ENCODE measurements around the gene P2RY10. TPM values are rescaled to one million over a fixed set of nuclear protein-coding genes. Genes with fewer than 3 reads are reported as not detected.

Gene P2RY10
- total RNA-seq, 1 experiment from 2014 or later = 1.3 TPM

- Histone ChIP-seq H3K27ac (ENCODE audit: low read length) (no peak overlapping the region), H3K36me3 (ENCODE audit: insufficient read depth, low read length) (no peaks in the 10 kb centered on the region), H2AFZ (ENCODE audit: low read length) (no peak overlapping the region), H3K9me3 (ENCODE audit: low read length) (peaks cover 6% of the 10 kb centered on the region), H3K4me1 (ENCODE audit: low read length) (peaks cover 34% of the 10 kb centered on the region), H3K4me2 (ENCODE audit: low read depth, low read length, poor library complexity, severe bottlenecking) (peak overlapping the region; percentile 25), H3K27me3 (ENCODE audit: low read length) (no peaks in the 10 kb centered on the region), H3K79me2 (ENCODE audit: low read length) (no peaks in the 10 kb centered on the region), H3K9me2 (replicated peaks; ENCODE audit: insufficient read depth, low read length) (no peaks in the 10 kb centered on the region), H3K9ac (ENCODE audit: low read length) (no peak overlapping the region), H4K20me1 (ENCODE audit: insufficient read depth, low read depth, low read length) (no peaks in the 10 kb centered on the region), H3K4me3 (ENCODE audit: low read length) (no peak overlapping the region)
- DNase-seq = peak; percentile 42
These were observed 5.0 kb downstream of the P2RY10 start for GRCh38 chrX:78950009-78950835.

GRCh38 chrX:78957049-78957767 lies 12.0 kb downstream of the P2RY10 start:
- no peak for DNase-seq
- Histone ChIP-seq H4K20me1 (ENCODE audit: insufficient read depth, low read depth, low read length) (no peaks in the 10 kb centered on the region), H3K4me3 (ENCODE audit: low read length) (0 out of 2 replicates have a peak overlapping the region, but pooled peaks have one; percentile 1), H3K9me2 (replicated peaks; ENCODE audit: insufficient read depth, low read length) (no peaks in the 10 kb centered on the region), H2AFZ (ENCODE audit: low read length) (no peak overlapping the region), H3K27me3 (ENCODE audit: low read length) (no peaks in the 10 kb centered on the region), H3K9me3 (ENCODE audit: low read length) (peaks cover 10% of the 10 kb centered on the region), H3K79me2 (ENCODE audit: low read length) (no peaks in the 10 kb centered on the region), H3K4me1 (ENCODE audit: low read length) (peaks cover 7% of the 10 kb centered on the region), H3K36me3 (ENCODE audit: insufficient read depth, low read length) (no peaks in the 10 kb centered on the region), H3K27ac (ENCODE audit: low read length) (no peak overlapping the region), H3K4me2 (ENCODE audit: low read depth, low read length, poor library complexity, severe bottlenecking) (no peak overlapping the region), H3K9ac (ENCODE audit: low read length) (no peak overlapping the region)

- Histone ChIP-seq H4K20me1 (ENCODE audit: insufficient read depth, low read depth, low read length) (no peaks in the 10 kb centered on the region), H3K27me3 (ENCODE audit: low read length) (no peaks in the 10 kb centered on the region), H3K4me1 (ENCODE audit: low read length) (peaks cover 7% of the 10 kb centered on the region), H3K9me2 (replicated peaks; ENCODE audit: insufficient read depth, low read length) (no peaks in the 10 kb centered on the region), H3K4me2 (ENCODE audit: low read depth, low read length, poor library complexity, severe bottlenecking) (no peak overlapping the region), H3K79me2 (ENCODE audit: low read length) (no peaks in the 10 kb centered on the region), H3K9ac (ENCODE audit: low read length) (no peak overlapping the region), H3K4me3 (ENCODE audit: low read length) (0 out of 2 replicates have a peak overlapping the region, but pooled peaks have one; percentile 1), H2AFZ (ENCODE audit: low read length) (no peak overlapping the region), H3K27ac (ENCODE audit: low read length) (no peak overlapping the region), H3K9me3 (ENCODE audit: low read length) (peaks cover 10% of the 10 kb centered on the region), H3K36me3 (ENCODE audit: insufficient read depth, low read length) (no peaks in the 10 kb centered on the region)
- DNase-seq = no peak
These were observed 12.6 kb downstream of the P2RY10 start for GRCh38 chrX:78957768-78958130.

- DNase-seq = no peak
- Histone ChIP-seq H3K36me3 (ENCODE audit: insufficient read depth, low read length) (no peaks in the 10 kb centered on the region), H3K79me2 (ENCODE audit: low read length) (no peaks in the 10 kb centered on the region), H2AFZ (ENCODE audit: low read length) (no peak overlapping the region), H3K27me3 (ENCODE audit: low read length) (no peaks in the 10 kb centered on the region), H3K4me3 (ENCODE audit: low read length) (no peak overlapping the region), H3K27ac (ENCODE audit: low read length) (no peak overlapping the region), H3K4me2 (ENCODE audit: low read depth, low read length, poor library complexity, severe bottlenecking) (no peak overlapping the region), H3K9me3 (ENCODE audit: low read length) (peaks cover 7% of the 10 kb centered on the region), H3K9me2 (replicated peaks; ENCODE audit: insufficient read depth, low read length) (no peaks in the 10 kb centered on the region), H3K4me1 (ENCODE audit: low read length) (peaks cover 7% of the 10 kb centered on the region), H4K20me1 (ENCODE audit: insufficient read depth, low read depth, low read length) (no peaks in the 10 kb centered on the region), H3K9ac (ENCODE audit: low read length) (no peak overlapping the region)
These were observed 13.4 kb downstream of the P2RY10 start for GRCh38 chrX:78958419-78959116.

- Histone ChIP-seq H3K4me2 (ENCODE audit: low read depth, low read length, poor library complexity, severe bottlenecking) (no peak overlapping the region), H3K79me2 (ENCODE audit: low read length) (no peaks in the 10 kb centered on the region), H3K4me3 (ENCODE audit: low read length) (no peak overlapping the region), H3K9me2 (replicated peaks; ENCODE audit: insufficient read depth, low read length) (no peaks in the 10 kb centered on the region), H3K9me3 (ENCODE audit: low read length) (peaks cover 4% of the 10 kb centered on the region), H3K9ac (ENCODE audit: low read length) (no peak overlapping the region), H3K4me1 (ENCODE audit: low read length) (peaks cover 7% of the 10 kb centered on the region), H2AFZ (ENCODE audit: low read length) (no peak overlapping the region), H3K36me3 (ENCODE audit: insufficient read depth, low read length) (no peaks in the 10 kb centered on the region), H4K20me1 (ENCODE audit: insufficient read depth, low read depth, low read length) (no peaks in the 10 kb centered on the region), H3K27ac (ENCODE audit: low read length) (no peak overlapping the region), H3K27me3 (ENCODE audit: low read length) (no peaks in the 10 kb centered on the region)
- DNase-seq = no peak
These were observed 15.7 kb downstream of the P2RY10 start for GRCh38 chrX:78960888-78961287.

GRCh38 chrX:78964598-78964997 lies 19.4 kb downstream of the P2RY10 start:
- no peaks in the 10 kb centered on the region for H3K79me2 ChIP-seq (ENCODE audit: low read length)
- no peaks in the 10 kb centered on the region for H3K4me1 ChIP-seq (ENCODE audit: low read length)
- H3K36me3 ChIP-seq (ENCODE audit: insufficient read depth, low read length) = no peaks in the 10 kb centered on the region
- no peak overlapping the region for H2AFZ ChIP-seq (ENCODE audit: low read length)
- H3K4me3 ChIP-seq (ENCODE audit: low read length) = no peak overlapping the region
- no peak for DNase-seq
- H3K9ac ChIP-seq (ENCODE audit: low read length) = no peak overlapping the region
- no peaks in the 10 kb centered on the region for H4K20me1 ChIP-seq (ENCODE audit: insufficient read depth, low read depth, low read length)
- no peaks in the 10 kb centered on the region for H3K27me3 ChIP-seq (ENCODE audit: low read length)
- peaks cover 5% of the 10 kb centered on the region; the same call in 1 of the 2 replicates for H3K9me3 ChIP-seq (ENCODE audit: low read length)
- H3K4me2 ChIP-seq (ENCODE audit: low read depth, low read length, poor library complexity, severe bottlenecking) = no peak overlapping the region
- no peak overlapping the region for H3K27ac ChIP-seq (ENCODE audit: low read length)
- no peaks in the 10 kb centered on the region for H3K9me2 ChIP-seq (replicated peaks; ENCODE audit: insufficient read depth, low read length)

GRCh38 chrX:78979789-78980464 lies 34.7 kb downstream of the P2RY10 start:
- no peak overlapping the region for H3K4me3 ChIP-seq (ENCODE audit: low read length)
- H3K27ac ChIP-seq (ENCODE audit: low read length) = no peak overlapping the region
- no peak overlapping the region for H3K4me2 ChIP-seq (ENCODE audit: low read depth, low read length, poor library complexity, severe bottlenecking)
- H3K36me3 ChIP-seq (ENCODE audit: insufficient read depth, low read length) = no peaks in the 10 kb centered on the region
- H3K9ac ChIP-seq (ENCODE audit: low read length) = no peak overlapping the region
- peaks cover 2% of the 10 kb centered on the region; the same call in 1 of the 2 replicates for H3K9me3 ChIP-seq (ENCODE audit: low read length)
- no peaks in the 10 kb centered on the region for H4K20me1 ChIP-seq (ENCODE audit: insufficient read depth, low read depth, low read length)
- no peaks in the 10 kb centered on the region for H3K4me1 ChIP-seq (ENCODE audit: low read length)
- DNase-seq = no peak
- H2AFZ ChIP-seq (ENCODE audit: low read length) = no peak overlapping the region
- no peaks in the 10 kb centered on the region for H3K27me3 ChIP-seq (ENCODE audit: low read length)
- no peaks in the 10 kb centered on the region for H3K9me2 ChIP-seq (replicated peaks; ENCODE audit: insufficient read depth, low read length)
- no peaks in the 10 kb centered on the region for H3K79me2 ChIP-seq (ENCODE audit: low read length)

All from Karpas-422 (cell line).